SK-MEL-5 (cell line): Measurements from ENCODE around the gene NDUFAF2. TPM values are rescaled to one million over a fixed set of nuclear protein-coding genes. Genes with fewer than 3 reads are reported as not detected.
"Not testable (repeated sequence)": the region's sequence is repeated elsewhere in the genome, so short reads cannot be mapped to it uniquely, and the experiment has no call there.

ENCODE experiments used
- DNase-seq: peaks from one replicate; pipeline ENCODE4 v3.0.0-alpha.2; 2016; ENCODE audit warnings: low read depth, low spot score
- in situ Hi-C: cut with HindIII; loops from 2 replicates; pipeline ENCODE4 v1.10.0; 2016; ENCODE audit warnings: low sequenced_read_pairs, high pct_unique_total_duplicates, low pct_unique_long_range_greater_than_20kb
- total RNA-seq: library from RNA; depleted of rRNA; stranded (reverse); fragments of >200 nt; shearing (Covaris generic); gene quantifications from 2 replicates; pipeline ENCODE4 v1.2.3, GENCODE V29; 2014

NDUFAF2 gene
- total RNA-seq, 1 experiment from 2014 or later: 47.8 TPM

DNA sequence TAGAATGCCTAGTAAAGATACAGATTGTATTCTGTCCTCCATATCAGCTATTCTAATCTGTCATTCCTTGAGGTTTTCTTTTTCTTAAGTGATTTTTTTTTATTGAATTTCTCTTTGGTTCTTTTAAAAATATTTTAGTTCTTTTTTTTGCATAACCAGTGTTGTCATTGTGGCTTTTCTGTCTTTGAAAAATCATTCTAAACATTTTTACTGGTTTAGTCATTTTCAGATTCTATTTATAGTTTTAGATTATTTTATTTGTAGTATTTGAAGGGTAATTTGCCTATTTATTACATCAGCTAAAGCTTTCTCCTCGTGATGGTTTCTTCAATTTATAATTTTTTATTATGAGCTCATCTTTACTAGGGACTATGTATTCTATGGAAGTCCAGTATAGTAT, 78.1 kb downstream of the NDUFAF2 start:
- no peak for DNase-seq
- in situ Hi-C loops: no loop called here

DNA sequence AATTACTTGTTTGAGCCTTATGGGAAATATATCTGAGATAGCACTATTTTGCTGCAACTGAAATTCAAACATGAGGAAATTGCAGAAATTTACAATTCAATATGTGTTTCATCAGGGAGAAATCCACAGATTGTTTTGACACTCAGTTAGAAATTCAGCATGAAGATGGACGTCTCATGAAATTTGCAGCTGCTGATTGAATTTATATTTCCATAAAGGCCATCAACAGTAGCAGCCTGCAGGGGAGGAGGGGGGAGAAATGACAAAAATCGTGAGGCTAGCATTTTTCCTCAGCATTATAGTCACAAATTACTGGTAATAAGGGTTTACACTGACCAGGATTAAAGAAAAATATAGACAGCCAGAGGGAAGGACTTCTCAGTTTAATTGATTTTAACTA, 81.0 kb downstream of the NDUFAF2 start:
- no peak for DNase-seq
- in situ Hi-C loops: no loop called here

DNA sequence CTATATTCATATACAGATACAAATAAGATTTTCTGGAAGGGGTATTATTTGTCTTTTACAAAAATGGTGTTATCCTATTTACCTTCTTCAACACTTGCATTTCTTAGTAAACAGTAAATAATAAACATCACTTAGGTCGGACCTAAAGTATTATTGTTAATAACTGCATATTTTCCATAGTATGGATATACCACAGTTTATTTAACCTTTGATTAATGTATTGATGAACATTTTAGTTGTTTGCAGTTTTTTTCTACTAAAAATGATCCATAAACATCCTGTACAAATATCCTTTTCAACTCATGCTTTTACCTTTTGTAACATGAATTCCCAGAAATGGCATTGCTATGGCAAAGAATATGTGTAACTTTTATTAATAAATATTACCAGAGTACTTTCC, 83.4 kb downstream of the NDUFAF2 start:
- DNase-seq: no peak
- in situ Hi-C loops: no loop called here

DNA sequence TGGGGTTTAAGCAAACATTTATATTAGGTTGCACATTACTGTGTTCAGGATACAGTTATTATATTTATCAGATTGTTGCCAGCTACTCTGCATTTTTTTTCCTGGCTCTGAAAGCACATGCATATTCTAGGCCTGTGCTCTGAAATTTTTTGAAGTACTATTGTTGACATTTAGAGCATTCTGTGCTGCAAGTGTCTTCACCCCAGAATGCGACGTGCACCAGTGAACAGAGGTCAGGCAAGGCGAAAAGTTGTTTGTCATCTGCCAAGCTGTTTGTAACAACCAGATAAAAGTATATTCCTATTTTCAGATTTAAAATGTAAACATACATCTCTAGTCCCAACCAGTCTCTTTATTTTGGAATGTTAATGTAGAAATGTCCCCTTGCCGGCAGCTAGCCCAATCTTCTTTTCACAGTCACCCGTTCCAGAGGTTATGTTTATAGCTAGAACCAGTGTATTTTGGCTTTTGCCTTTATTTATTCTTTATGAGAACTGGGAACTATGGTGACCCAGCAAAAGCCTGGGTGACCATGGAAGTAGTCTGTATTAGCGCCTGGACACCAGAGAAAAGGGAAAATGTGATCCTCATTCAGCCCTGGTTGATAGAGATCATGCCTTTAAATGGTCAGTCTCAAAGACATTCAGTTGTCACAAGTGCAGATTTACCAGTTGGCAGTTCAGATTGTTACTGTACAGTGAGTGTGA, 84.6 kb downstream of the NDUFAF2 start:
- no peak for DNase-seq
- in situ Hi-C loops: no loop called here

DNA sequence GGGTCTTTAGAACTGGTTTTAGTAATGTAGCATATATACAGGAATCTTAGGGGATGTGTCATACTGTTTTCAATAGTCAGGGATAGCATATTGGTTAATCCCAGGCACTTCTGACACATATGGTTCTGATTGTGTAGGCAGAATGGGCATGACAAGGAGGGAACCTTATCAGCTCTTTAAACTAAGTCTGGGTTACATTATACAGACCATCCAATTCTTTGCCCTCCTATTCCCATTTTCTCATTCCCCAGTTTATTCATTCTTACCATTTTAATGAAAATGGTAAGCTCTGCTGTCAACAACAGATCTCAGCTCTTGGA, 85.1 kb downstream of the NDUFAF2 start:
- no peak for DNase-seq
- in situ Hi-C loops: no loop called here

DNA sequence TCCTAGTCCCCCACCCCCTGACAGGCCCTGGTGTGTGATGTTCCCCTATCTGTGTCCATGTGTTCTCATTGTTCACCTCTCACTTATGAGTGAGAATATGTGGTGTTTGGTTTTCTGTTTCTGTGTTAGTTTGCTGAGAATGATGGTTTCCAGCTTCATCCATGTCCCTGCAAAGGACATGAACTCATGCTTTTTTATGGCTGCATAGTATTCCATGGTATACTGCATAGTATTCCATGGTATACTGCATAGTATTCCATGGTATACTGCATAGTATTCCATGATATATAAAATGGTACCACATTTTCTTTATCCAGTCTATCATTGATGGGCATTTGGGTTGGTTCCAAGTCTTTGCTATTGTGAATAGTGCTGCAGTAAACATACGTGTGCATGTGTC, 86.3 kb downstream of the NDUFAF2 start:
- DNase-seq, in situ Hi-C loops: not testable (repeated sequence)

DNA sequence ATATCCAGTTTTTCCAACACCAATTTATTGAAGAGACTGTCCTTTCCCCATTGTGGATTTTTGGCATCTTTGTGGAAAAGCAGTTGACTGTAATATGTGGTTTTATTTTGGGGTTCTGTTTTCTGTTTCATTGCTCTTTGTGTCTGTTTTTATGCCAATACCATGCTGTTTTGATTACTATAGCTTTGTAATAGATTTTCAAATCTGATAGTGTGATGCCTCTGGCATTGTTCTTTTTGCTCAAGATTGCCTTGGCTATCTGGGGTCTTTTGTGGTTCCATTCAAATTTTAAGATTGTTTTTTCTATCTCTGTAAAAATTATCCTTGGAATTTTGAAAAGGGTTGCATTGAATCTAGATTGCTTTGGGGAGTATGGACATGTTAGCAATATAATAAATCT, 99.5 kb downstream of the NDUFAF2 start:
- in situ Hi-C loops: no loop called here
- DNase-seq: no peak

DNA sequence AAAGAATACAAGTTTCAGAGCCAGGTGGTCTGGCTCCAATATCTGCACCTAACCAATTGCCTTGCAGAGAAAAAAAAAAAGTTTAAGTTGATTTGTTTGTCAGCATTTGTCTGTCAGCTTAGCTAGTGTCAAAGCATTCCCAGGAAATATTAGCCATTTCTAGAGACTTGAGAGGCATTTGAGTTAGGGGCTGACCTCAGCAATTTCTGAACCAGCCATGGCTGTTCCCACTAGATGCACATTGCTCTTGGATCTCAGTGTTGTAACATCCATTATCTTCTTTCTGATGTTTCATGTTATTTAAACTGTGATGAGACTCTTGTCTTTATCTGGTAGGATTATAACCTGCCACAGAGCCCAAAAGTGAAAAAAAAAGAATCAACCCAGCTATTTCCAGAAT, 102.3 kb downstream of the NDUFAF2 start:
- in situ Hi-C loops: no loop called here
- no peak for DNase-seq

DNA sequence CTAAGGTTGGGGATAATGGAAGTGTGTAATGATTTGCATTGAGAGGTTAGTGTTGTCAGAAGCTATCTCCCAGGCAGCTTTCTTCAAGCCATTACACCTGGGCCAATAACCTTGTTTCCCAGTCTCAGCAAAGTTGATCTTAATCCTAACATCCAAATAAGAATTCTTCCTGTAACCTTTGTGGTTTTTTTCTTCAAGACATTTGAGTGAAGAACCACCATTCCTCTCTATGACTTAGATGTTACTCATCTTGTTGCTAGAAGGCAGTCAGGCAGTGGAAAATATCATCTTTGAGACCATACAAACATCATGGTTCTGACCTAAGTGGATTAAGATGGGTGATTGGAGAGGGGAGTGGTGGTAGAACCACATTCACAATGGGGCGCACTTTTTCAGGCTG, 103.5 kb downstream of the NDUFAF2 start:
- no peak for DNase-seq
- in situ Hi-C loops: no loop called here

DNA sequence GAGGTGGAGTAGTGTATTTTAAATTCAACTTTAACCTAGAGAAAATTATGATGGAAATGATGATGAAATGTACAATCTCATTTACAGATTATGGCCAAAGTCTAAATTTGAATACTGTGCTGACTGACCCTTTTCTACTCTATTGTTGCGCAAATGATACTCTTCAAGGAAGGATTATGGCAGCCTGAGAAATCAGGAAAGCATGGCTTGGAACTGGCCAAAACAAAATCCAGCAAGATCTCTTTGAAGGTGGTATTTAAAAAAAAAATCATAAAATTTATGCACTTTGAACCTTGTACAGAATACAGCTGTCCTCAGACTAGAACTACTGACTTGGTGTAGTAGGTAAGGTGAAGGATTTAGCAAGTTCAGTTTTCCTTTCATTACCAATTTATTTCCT, 105.3 kb downstream of the NDUFAF2 start:
- DNase-seq: no peak
- in situ Hi-C loops: no loop called here

DNA sequence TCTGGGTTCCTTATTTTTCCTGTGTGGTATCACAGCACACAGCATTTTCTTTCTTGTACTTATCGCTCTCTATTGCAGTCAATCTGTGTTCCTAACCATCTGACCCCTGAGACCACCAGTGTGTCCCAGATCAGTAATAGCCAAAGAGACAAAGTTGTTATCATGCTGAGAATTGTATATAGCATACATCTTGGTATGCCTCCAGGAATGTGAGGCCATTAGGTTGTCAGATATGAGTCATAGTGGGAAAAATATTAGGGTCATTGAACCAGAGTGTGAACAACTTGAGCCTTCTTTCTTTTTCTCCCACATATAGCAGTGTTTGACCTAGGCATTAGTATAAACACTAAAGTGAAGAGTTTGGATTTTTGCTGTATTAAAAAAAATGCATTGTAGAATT, 106.3 kb downstream of the NDUFAF2 start:
- no peak for DNase-seq
- in situ Hi-C loops: no loop called here

DNA sequence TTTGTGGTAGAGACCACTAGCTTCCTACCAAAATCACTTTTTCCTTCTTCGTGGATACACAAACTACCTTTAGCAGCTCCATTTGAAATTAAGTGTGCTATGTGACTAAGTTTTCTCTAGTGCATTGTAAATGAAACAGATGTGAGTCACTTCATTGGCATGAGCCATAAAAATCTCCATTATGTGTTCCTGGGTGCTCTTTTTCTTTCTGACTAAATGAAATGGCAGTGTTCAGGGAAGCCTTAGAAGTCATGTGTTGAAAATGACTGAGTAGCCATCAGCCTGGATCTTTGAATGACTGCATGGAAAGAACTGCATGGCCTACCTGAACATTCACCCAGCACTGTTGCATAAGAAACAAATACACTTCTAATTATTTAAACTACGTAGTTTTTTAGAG, 107.9 kb downstream of the NDUFAF2 start:
- in situ Hi-C loops: no loop called here
- peak; percentile 32 for DNase-seq

DNA sequence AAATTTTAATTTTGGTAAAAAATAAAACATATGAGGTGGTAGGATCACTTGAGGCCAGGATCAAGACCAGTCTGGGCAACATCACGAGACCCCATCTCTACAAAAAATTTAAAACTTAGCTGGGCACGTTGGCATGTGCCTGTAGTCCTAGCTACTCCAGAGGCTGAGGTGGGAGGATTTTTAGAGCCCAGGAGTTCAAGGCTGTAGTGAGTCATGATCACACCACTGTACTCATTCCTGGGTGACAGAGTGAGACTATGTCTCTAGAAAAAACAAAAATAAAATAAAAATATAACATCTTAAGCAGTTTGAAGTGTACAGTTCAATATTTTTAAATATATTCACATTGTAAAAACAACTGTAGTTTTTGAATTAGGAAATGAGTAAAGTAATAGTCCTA, 108.9 kb downstream of the NDUFAF2 start:
- no peak for DNase-seq
- in situ Hi-C loops: no loop called here

DNA sequence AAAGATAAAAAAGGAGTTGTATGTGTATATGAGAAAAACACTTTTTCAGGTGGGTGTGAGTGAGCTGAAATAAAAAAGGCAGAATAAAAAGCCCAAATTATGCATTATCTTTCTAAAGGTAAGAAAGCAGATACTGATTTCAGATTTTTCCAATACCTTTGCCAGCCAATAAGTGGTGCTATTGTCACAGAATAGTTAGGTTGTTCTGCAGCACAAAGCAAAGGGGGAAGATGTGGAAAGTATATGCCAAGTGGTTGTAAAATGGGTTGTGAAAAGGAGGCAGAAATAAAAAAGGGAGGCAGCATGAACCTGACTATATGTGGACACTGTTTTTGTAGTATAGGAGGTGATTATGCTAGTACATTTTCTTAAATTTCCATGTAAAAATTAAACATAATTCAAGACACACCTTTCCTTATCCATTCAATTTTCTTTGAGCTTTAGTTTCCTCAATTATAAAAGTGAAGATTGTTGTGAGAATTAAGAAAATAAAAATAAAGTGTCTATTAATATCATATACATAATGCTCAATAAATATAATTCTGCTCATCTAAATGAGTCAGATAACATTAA, 110.5 kb downstream of the NDUFAF2 start:
- in situ Hi-C loops: no loop called here
- peak; percentile 62 for DNase-seq

DNA sequence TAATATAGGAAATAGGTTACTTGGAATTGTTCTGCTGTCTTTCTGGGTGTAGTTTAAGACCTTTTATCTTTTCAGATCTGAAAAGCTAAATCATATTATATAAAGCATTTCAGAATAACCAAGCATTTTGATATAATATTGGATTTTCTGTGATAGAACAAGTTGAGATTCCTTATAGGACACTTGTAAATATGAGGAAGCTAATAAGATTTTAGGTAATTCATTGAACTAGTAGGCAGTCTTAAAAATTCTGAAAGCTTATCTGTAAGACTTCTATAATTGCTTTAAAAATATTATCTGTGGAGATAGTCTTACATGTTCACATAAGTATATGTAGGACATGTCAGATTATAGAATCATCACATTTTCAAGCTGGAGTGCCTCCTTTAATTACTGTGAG, 114.5 kb downstream of the NDUFAF2 start:
- in situ Hi-C loops: no loop called here
- DNase-seq: no peak

DNA sequence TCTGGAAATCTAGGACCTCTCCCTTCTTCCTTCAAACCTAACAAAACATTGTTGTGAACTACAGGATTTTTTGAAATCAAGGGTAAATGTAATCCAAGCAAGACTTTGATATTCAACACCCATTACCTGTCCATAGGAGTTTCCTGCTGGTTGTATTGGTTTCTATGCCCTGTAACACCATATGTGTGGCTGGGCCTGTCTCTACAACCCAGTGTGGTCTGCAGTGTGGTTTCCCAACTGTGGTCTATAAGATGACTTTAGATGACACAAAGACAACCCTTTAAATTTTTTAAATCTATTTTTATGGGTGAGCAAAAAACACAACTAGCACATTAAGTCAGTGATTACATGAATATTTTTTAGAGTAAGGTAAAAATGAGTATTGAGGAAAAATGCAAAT, 124.1 kb downstream of the NDUFAF2 start:
- no peak for DNase-seq
- in situ Hi-C loops: no loop called here

DNA sequence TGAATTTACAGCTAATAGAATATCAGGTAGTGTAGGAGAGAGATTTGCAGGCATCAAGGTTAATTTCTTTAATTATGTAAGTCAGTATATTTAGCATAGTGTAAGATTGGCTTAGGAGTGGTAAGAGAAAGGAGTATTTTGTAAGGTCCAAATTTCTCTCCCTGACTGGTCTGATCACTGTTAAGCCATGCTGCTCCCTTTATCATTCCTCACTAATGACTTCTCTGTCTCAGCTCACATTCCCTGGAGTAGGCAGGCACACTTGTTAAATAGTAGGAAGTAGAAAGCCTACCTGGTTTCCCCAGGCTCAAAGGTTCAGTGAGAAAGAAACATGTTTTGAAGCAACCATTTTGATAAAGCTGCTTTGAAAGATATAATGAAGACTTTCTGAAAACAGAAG, 126.5 kb downstream of the NDUFAF2 start:
- no peak for DNase-seq
- in situ Hi-C loops: no loop called here

DNA sequence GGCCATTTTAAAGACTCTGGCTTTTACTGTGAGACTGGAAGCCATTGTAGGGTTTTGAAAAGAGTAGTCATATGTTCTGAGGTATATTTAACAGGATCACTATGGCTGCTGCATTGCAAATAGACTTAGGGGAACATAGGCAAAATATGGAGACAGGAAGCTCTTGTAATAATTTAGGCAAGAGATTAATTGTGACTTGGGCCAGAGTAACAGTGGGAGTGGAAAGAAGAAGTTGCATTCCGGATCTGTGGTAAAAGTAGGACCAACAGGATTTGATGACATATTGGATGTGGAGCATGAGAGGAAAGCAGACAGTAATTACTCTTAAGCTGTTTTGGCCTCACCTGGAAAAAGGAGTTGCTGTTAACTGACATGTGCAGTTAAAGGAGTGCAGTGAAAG, 131.6 kb downstream of the NDUFAF2 start:
- DNase-seq: no peak
- in situ Hi-C loops: no loop called here

DNA sequence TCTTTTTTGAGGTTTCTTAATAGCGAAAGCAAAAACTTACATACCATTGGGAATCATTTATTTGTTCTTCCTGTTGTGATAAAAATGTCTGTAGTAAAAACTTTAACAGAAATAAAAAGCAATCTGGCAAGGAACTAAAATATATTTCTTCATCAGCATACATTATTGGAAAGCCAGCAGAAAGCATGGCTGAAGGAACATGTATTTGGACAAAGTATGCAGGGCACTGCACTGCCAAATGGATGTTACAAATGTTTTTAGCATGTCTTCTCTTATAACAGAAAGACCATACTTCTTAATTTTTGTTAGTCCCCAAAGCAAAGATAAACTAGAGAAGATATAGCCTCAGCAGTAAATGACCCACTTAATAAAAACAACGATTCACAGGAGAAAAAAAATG, 136.7 kb downstream of the NDUFAF2 start:
- no peak for DNase-seq
- in situ Hi-C loops: no loop called here
